HFF-Myc (cell line): ENCODE results near the gene GIMAP7.

Source experiments
- DNase-seq: peaks from one replicate; pipeline ENCODE4 v3.0.0-alpha.2; 2011; ENCODE audit warnings: low read depth; ENCODE audit errors: extremely low read depth
- H3K4me3 ChIP-seq: replicated peaks from 2 replicates; pipeline ENCODE4 v1.5.1; 2011; ENCODE audit warnings: low read depth, mild to moderate bottlenecking, control low read depth, low read length
- CTCF ChIP-seq: IDR thresholded peaks from 2 replicates; pipeline ENCODE4 v1.5.1; 2012; ENCODE audit warnings: mild to moderate bottlenecking, low read depth, low read length, control low read depth; ENCODE audit errors: missing control alignments

GIMAP7 gene

GRCh38 chr7:150568714-150569113, 54.0 kb downstream of the GIMAP7 start:
- no peak overlapping the region for H3K4me3 ChIP-seq
- DNase-seq: no peak
- TF ChIP-seq CTCF: no peak

GRCh38 chr7:150569245-150569955, 54.7 kb downstream of the GIMAP7 start:
- H3K4me3 ChIP-seq: no peak overlapping the region
- DNase-seq: no peak
- no peak for TF ChIP-seq CTCF
